HG02870 (cell line): Measurements from ENCODE around the gene ZNF804B.
A peak's percentile ranks its signal among the peaks of the same experiment; 100 is the strongest.

Experiments
- ATAC-seq: cut with Tn5 transposase; IDR thresholded peaks from one replicate; pipeline ENCODE4 v1.9.1; 2021; ENCODE audit warnings: mild to moderate bottlenecking, moderate library complexity; ENCODE audit not compliant: unreplicated experiment

Gene ZNF804B

GRCh38 chr7:88965371-88965770 lies 205.9 kb downstream of the ZNF804B start:
- no peak for ATAC-seq

- no peak for ATAC-seq
Measured at GRCh38 chr7:88967432-88967831, 207.9 kb downstream of the ZNF804B start.

GRCh38 chr7:88969167-88969566 lies 209.7 kb downstream of the ZNF804B start:
- ATAC-seq = no peak

DNA sequence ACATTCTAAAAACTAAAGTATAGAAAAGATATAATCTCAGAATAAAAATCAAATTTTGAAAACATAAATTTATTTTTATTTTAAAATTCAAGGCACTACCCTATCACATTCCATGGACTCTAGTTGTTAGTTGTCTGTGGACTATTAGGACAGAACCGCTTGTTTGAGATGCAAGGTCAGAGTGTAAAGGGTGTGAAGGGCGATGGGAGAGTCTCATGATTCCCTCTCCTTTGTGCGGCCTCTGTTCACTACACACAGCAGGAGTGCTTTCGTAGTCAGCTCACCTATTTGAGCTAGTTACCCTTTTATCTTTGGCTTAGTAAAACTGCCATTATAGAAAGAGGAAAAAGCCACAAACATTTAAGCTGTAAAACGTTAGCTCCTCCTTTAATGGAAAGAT lies 225.8 kb downstream of the ZNF804B start:
- ATAC-seq = no peak

GRCh38 chr7:89001306-89001705 lies 241.8 kb downstream of the ZNF804B start:
- no peak for ATAC-seq

- peak; percentile 75 for ATAC-seq
Measured at GRCh38 chr7:89002981-89003956, 243.8 kb downstream of the ZNF804B start.

DNA sequence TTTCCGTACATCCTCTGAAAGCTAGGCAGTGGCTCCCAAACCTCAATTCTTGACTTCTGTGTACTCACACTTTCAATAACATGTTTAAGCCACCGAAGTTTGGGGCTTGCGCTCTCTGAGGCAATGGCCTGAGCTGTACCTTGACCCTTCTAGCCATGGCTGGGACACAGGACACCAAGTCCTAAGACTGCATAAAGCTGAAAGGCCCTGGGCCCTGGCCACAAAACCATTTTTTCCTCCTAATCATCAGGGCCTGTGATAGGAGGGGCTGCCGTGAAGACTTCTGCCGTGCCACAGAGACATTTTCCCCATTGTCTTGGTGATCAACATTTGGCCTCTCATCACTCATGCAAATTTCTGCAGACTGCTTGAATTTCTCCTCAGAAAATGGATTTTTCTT lies 252.5 kb downstream of the ZNF804B start:
- no peak for ATAC-seq

- no peak for ATAC-seq
Measured at GRCh38 chr7:89017695-89018094, 258.2 kb downstream of the ZNF804B start.

DNA sequence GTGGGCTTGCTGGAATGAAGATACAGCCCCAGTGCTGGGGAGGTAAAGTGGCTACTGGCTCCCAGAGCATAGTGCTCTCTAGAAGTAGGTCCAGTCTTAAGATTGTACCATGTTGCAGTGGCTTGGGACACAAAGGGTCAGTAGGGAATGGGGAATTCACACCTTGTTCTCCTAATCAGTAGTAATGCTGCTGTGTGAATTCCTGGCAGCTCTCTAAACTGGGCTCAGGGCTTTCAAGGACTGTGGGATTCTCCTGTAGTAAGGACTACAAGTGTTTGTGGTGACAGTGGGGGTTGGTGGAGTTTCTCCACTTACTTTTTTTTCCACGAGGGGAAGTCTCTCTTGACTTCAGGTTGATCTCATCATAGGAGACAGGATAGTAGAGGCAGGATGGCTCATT lies 262.2 kb downstream of the ZNF804B start:
- no peak for ATAC-seq

DNA sequence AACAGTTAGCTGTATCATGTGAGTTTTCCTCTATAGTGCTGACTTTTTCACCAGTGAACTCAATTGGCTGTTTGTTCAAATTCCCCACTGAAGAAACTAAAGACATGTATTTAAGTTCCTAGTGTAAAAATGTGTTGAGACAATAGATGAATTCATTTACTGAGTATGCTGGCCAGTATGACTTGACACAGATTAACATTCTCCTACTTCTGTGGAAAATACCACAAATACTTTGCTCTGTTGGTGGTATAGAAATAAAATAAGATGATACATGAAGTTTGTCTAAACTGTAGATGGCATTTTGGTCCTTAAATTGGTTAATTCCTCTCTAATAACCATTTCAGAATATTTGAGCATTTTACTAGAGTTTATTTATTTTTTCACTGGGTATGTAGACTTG lies 263.7 kb downstream of the ZNF804B start:
- no peak for ATAC-seq

DNA sequence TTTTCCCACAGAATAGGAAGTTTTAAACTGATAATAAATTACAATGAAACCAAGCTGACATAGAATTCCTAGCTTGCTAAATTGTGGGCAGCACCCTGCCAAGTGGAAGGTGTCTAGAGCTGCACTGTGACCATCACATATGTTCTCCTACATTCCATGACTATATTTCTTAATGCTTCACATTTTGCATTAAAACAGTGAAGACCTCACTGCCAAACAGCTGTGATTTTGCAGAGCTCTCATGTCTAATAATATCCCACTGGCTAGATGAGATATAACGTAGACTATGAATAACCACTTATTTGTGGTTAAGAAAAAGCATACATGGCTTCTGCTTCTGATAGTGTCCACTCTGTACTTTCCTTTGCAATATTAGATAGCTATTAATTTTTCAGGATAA lies 264.4 kb downstream of the ZNF804B start:
- ATAC-seq = no peak

- ATAC-seq = no peak
Measured at GRCh38 chr7:89027781-89028180, 268.3 kb downstream of the ZNF804B start.

DNA sequence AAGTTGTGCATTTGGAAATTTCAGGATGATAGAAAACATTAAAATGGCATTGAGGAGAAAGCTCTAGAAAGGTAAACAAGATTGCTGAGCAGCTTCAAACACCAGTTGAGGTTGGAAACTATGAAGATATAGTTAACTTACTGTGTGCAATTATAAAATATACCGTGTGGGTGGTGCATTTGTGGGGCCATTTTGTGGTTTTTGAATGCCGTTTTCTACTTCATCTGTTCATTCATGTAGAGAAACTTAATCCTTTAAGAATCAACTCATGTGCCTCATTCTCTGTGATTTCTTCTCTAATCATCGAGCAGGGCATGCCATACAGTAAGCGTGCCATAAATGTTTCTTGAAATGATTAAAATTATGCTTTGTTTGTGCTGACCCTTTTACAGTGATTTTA lies 268.8 kb downstream of the ZNF804B start:
- no peak for ATAC-seq

- no peak for ATAC-seq
Measured at GRCh38 chr7:89029864-89030263, 270.4 kb downstream of the ZNF804B start.

DNA sequence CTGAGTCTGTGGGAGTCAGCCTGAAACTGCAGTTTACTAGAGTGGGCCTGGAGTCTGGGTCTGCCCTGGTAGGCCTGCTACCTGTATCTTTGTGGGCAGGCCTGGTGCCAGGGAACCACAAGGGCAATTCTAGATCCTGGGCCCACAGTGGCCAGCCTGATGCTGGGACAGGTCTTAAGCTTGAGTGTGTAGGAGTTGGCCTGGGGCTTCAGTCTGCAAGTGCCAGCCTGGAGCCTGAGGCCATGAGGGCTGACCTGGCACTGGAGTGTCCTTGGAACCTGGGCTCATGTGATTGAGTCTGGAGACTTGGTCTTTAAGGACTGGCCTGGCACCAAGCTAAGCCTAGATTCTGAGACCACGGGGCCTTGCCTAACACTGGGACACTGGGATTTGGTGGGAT lies 281.7 kb downstream of the ZNF804B start:
- no peak for ATAC-seq

- ATAC-seq = no peak
Measured at GRCh38 chr7:89042940-89043339, 283.4 kb downstream of the ZNF804B start.

DNA sequence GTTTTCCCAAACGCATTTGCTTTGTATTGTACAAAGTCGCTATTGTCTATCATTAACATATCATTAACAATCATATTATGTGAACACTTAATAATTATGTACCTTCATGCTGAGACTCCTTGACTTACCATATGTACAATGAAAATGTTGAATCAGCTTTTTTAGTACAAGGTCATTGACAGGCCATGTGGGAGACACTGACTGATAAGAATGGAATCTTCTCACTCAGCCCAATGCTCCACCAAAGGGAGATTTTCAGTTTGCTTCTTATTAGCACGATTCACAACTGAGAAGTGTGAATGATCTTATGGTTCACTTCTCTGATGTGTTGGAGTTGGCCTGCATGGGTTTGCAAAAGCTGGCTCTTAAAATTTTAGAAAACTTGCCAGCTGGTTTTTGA lies 289.5 kb downstream of the ZNF804B start:
- no peak for ATAC-seq

- no peak for ATAC-seq
Measured at GRCh38 chr7:89053130-89053529, 293.6 kb downstream of the ZNF804B start.

- ATAC-seq = no peak
Measured at GRCh38 chr7:89054361-89054760, 294.9 kb downstream of the ZNF804B start.

- no peak for ATAC-seq
Measured at GRCh38 chr7:89060234-89060633, 300.7 kb downstream of the ZNF804B start.

GRCh38 chr7:89064831-89065230 lies 305.3 kb downstream of the ZNF804B start:
- no peak for ATAC-seq

DNA sequence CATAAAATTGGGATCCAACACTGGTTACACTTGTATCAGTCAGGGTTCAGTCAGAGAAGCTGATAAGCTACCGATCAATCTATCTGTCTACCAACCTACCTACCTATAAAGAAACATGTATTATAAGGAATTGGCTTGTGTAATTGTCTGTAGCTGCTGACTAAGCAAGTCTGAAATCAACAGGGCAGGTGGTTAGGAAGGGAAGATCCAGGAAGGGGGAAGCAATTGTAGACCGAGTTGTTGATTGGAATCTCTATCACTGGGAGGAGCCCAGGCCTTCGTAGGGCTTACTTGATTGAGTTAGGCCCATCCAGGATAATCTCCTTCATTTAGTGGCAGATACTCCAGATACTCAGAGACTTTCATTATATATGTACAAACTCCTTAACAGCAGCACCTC lies 307.5 kb downstream of the ZNF804B start:
- no peak for ATAC-seq

- ATAC-seq = no peak
Measured at GRCh38 chr7:89072081-89072480, 312.6 kb downstream of the ZNF804B start.
